Activated CD8-positive, alpha-beta memory T cell treated with anti-CD3 and anti-CD28 coated beads for 36 hours (primary cell): ENCODE data around the gene NBAS. TPM values are rescaled to one million over a fixed set of nuclear protein-coding genes. Genes with fewer than 3 reads are reported as not detected.

ENCODE experiments used
- CTCF ChIA-PET: fragments of 350-600 bp; sonication (Branson Sonifier 250); formaldehyde crosslinking; loops from one replicate; lab custom pipeline; 2021; ENCODE audit warnings: antibody characterized with exemption; lab: Charles Lee
- POLR2A ChIA-PET: fragments of 350-600 bp; sonication (Branson Sonifier 250); formaldehyde crosslinking; loops from one replicate; lab custom pipeline; 2021; ENCODE audit warnings: antibody characterized with exemption; lab: Charles Lee
- total RNA-seq, 2 experiments: library from RNA; stranded (reverse); gene quantifications; one replicate each; pipeline ENCODE4 v1.2.3, GENCODE V29; 2021

The NBAS gene
- total RNA-seq, 2 experiments from 2014 or later, result 34.7 to 37.1 TPM

GRCh38 chr2:15303874-15304273 is 257.3 kb downstream of the NBAS start:
- ChIA-PET CTCF (no interaction called here), POLR2A (no interaction called here)

DNA sequence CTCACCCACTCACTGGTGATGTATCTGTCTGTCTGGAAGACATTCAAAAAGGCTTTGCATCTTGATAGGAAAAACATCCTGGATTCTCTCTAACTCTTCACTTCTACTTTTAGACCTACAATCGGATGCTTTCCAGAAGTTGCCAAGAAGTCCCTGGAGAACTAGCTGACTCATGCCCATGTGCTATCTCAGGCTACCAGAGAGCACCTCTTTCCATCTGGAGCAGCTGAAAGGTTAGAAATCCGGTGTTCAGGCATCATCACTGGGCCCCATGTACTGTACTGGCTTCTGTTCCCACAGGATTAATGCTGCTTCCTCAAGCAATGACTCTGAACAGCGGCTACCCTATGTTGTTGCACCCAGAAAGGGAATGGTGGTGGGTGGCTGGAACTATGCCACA is 259.0 kb downstream of the NBAS start:
- POLR2A ChIA-PET, result no interaction called here

GRCh38 chr2:15300624-15301573 is 260.2 kb downstream of the NBAS start:
- ChIA-PET POLR2A (no interaction called here), CTCF (interaction anchor here (0.6 kb wide), 1 partner anchor 30 kb away, joined by 3 read pairs; no protein-coding TSS in a partner anchor)

More for the DNA sequence above, 259.0 kb downstream of the NBAS start:
- CTCF ChIA-PET, result no interaction called here

GRCh38 chr2:15299904-15300520 is 261.1 kb downstream of the NBAS start:
- ChIA-PET CTCF (interaction anchor here (0.6 kb wide), 1 partner anchor 31 kb away, joined by 3 read pairs; no protein-coding TSS in a partner anchor), POLR2A (no interaction called here)

DNA sequence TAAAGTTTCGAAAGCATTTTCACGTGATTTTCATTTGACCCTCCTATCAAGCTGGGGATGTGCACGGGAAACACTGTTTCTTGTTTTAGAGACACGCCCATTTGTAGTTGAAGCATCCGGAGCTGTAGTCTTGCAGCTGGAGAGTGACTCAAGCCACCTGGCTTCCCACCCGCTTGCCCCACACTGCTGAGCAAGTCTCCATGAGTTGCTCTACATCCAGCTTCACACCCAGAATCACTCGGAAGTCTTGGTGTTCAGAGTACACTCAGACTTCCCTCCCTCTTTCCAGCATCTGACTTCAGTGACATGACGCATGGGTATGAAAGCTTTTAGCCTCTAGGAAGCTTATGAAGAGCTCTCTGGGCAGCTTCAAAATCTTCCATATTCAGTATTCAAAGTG is 262.4 kb downstream of the NBAS start:
- ChIA-PET POLR2A (no interaction called here), CTCF (no interaction called here)

GRCh38 chr2:15293262-15293937 is 267.7 kb downstream of the NBAS start:
- ChIA-PET CTCF (no interaction called here), POLR2A (no interaction called here)

DNA sequence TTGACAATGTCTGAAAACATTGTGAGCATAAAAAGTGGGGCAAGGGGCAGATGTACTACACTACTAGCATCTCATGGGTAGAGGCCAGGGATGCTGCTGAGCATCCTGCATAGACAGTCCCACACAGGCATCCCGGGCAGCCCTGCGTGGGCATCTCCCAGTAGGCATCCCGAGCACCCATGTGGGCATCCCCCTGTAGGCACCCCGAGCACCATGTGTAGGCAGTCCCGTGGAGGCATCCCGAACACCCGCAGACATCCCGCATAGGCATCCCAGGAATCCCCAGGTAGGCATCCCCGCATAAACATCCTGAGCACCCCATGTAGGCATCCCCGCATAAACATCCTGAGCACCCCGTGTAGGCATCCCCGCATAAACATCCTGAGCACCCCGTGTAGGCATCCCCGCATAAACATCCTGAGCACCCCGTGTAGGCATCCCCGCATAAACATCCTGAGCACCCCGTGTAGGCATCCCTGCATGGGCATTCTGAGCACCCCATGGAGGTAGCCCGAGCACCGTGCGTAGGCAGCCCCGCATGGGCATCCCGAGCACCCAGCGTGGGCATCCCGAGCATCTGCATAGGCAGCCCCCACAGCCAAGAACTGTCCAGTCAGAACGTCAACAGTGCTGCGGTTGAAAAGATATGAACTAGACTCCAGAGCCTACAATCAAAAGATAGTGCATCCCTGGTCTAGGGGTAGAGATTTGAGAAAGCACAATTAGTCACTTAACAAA is 273.5 kb downstream of the NBAS start:
- ChIA-PET POLR2A (no interaction called here), CTCF (no interaction called here)

DNA sequence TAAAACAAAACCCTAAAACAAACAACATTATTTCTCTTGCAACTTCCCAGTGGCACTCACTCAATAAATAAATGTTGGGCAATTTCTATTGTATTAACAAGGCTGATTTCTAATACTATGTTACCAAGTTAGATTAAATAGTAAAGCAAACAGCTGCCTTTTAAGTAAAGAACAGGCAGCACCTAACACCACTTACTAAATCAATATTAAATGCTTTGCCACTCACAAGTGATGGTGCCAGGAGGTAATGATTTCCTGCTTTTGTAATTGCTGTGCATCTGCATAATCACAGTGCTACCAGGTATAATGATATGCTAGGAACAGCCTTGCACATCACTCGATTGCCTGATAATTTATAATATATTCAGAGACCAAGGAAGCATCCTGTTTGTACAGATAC is 276.5 kb downstream of the NBAS start:
- ChIA-PET POLR2A (no interaction called here), CTCF (no interaction called here)

DNA sequence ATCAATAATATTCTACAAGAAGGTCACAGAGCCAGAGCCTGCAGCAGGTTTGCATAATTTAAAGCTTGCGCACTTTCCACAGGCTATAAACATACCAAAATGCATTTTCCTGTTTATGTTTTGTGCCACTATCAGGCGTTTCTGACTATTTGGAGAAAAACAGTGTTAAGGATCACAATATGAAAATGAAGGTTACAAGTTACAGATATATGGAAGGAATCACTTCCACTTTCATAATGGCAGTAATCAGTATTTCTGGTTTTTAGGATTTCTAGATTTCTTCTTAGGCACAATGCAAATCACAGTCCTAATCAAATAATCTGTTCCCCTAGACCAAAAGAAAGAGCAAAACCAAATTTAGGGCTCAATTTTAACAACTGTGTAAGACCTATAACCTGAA is 279.5 kb downstream of the NBAS start:
- CTCF ChIA-PET, result no interaction called here
- POLR2A ChIA-PET, result no interaction called here

GRCh38 chr2:15279201-15279876 is 281.8 kb downstream of the NBAS start:
- CTCF ChIA-PET, result no interaction called here
- POLR2A ChIA-PET, result no interaction called here

- ChIA-PET CTCF (no interaction called here), POLR2A (no interaction called here)
Measured at GRCh38 chr2:15278296-15278695, 282.8 kb downstream of the NBAS start.

DNA sequence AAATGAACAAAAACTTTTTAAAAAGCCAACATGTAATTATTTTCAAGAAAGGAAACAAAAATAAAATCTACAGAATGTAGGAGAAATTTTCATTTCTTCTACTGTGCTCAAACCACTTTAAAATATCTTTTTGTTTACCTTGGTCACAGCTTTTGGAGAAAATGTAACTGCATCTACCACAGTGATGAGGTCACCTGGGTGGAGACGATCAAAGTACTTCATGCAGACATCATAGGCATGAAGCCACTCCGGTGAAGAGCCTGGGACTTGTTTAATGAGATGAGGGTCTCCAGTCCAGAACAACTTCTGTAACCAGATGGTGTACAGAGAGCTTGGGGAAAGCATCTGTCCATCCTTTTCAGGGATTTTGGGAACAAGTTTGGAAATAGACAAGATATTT is 285.8 kb downstream of the NBAS start:
- POLR2A ChIA-PET, result no interaction called here
- CTCF ChIA-PET, result no interaction called here

GRCh38 chr2:15273452-15273851 is 287.7 kb downstream of the NBAS start:
- POLR2A ChIA-PET, result no interaction called here
- CTCF ChIA-PET, result no interaction called here

GRCh38 chr2:15272942-15273341 is 288.2 kb downstream of the NBAS start:
- POLR2A ChIA-PET, result no interaction called here
- CTCF ChIA-PET, result no interaction called here

DNA sequence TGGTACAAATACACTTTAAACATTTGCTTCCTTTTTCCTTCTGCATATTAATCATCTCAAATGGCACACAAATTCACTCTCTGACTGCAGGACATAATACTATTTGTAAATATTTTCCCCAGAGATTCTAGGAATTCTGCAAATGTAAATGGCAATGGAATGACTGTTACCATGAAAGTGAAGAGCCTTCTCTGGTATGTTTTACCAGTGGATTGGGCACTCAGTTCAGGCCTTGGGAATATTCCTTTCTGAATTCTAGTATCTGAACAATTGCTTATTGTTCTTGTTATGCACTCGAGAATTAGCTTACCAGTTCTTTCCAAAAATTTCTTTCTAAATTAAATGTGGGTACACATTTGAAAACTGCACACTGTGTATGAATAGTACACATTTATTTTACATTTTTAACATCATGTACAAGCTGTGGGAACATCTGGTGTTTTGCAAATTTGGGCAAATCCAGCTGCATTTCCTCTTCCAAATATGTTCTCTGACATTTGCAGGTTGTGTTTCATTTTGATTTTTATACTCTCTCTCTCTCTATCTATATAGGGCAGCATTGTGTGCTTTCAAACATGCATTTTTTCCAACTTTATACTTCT is 289.1 kb downstream of the NBAS start:
- POLR2A ChIA-PET, result no interaction called here
- CTCF ChIA-PET, result no interaction called here

- POLR2A ChIA-PET, result no interaction called here
- CTCF ChIA-PET, result no interaction called here
Measured at GRCh38 chr2:15271276-15271675, 289.9 kb downstream of the NBAS start.

DNA sequence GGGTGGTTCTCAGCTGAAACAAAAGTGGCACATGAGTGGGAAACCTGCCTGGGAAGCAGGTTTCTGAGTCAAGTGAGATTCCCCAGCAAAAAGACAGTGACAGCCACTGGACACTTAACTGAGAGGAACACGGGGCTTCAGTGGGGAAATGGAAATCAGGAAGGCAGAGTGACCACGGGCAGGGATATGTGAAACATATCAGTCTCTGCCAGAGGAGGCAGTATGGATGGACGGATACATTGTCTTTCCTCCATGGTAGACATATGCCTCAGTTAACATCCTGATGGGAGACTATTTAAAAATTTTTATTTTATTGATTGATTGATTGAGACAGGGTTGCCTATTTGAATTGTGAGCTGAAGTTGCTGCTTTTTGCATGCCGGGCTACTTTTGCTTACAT is 292.1 kb downstream of the NBAS start:
- ChIA-PET POLR2A (no interaction called here), CTCF (no interaction called here)

- ChIA-PET POLR2A (no interaction called here), CTCF (no interaction called here)
Measured at GRCh38 chr2:15265889-15266288, 295.2 kb downstream of the NBAS start.
